Stomach (tissue), 9 donors: Measurements from ENCODE around the gene SLC38A1. TPM values are rescaled to one million over a fixed set of nuclear protein-coding genes. Genes with fewer than 3 reads are reported as not detected.

ENCODE experiments used
- DNase-seq, 2 donors: peaks; one replicate each; pipeline versions ENCODE4 v3.0.0 to v3.0.0-alpha.2; 2013 to 2019
- H3K27ac ChIP-seq, 5 donors: fragments of 200-600 bp in 4 of 5; sonication (generic) in 4 of 5; one replicate each; pipeline ENCODE4 v1.5.1; 2013 to 2019; ENCODE audit warnings: mild to moderate bottlenecking in 1 of 5, moderate library complexity in 1 of 5
- H3K27me3 ChIP-seq, 3 donors: fragments of 200-600 bp; sonication (generic); one replicate each; pipeline ENCODE4 v1.5.1; 2017 to 2019; ENCODE audit warnings: mixed run types in 1 of 3
- H3K36me3 ChIP-seq, 4 donors: fragments of 200-600 bp; sonication (generic); 1 replicate in 3 of 4; 2 replicates in 1 of 4; pipeline ENCODE4 v1.5.1; 2016 to 2019
- H3K4me1 ChIP-seq, 4 donors: fragments of 200-600 bp; sonication (generic); one replicate each; pipeline ENCODE4 v1.5.1; 2016 to 2019
- H3K4me3 ChIP-seq, 4 donors: fragments of 200-600 bp; sonication (generic) in 3 of 4; one replicate each; pipeline ENCODE4 v1.5.1; 2016 to 2019; ENCODE audit warnings: mild to moderate bottlenecking in 1 of 4
- H3K9me3 ChIP-seq, 4 donors: fragments of 200-600 bp; sonication (generic); one replicate each; pipeline ENCODE4 v1.5.1; 2016 to 2019
- CTCF ChIP-seq, 7 experiments: fragments of 450-650 bp in 4 of 7; fragments of 200-600 bp in 3 of 7; sonication (generic) in 3 of 7; IDR thresholded peaks; one replicate each; pipeline ENCODE4 v1.5.1; 2016 to 2019; ENCODE audit warnings: antibody characterized with exemption in 7 of 7, control low read depth in 2 of 7, mild to moderate bottlenecking in 1 of 7
- EP300 ChIP-seq: sonication (generic); formaldehyde crosslinking; IDR thresholded peaks from one replicate; pipeline ENCODE4 v1.6.1; 2017; ENCODE audit warnings: antibody characterized with exemption
- POLR2A ChIP-seq, 4 donors: fragments of 450-650 bp; IDR thresholded peaks; one replicate each; pipeline ENCODE4 v1.6.1; 2016; ENCODE audit warnings: antibody characterized with exemption in 4 of 4, control low read depth in 2 of 4, mild to moderate bottlenecking in 1 of 4, moderate library complexity in 1 of 4
- POLR2AphosphoS5 ChIP-seq, 3 donors: sonication (generic); formaldehyde crosslinking; IDR thresholded peaks; one replicate each; pipeline ENCODE4 v1.6.1; 2016; ENCODE audit warnings: antibody characterized with exemption in 3 of 3
- WGBS, 5 donors: extraction: QIAGEN DNeasy Blood & Tissue Kit in 3 of 5; methylation state at CpG; one replicate each; pipeline versions ENCODE4 v1.1.5 to v1.1.7; 2013 to 2018; 5-methylcytosine and 5-hydroxymethylcytosine counted together
- intact Hi-C: fragments of 100-400 bp; cut with DNase I; formaldehyde crosslinking; loops from one replicate; pipeline ENCODE4 v1.15.1; 2023; ENCODE audit warnings: low total_unique reads
- polyA plus RNA-seq, 3 donors: library from polyadenylated mRNA; stranded (reverse); fragments of 200-250 nt; gene quantifications; one replicate each; pipeline ENCODE4 v1.2.3, GENCODE V29; 2013
- total RNA-seq, 5 donors: library from RNA; depleted of rRNA; stranded (reverse); fragments of >200 nt; gene quantifications; one replicate each; pipeline versions ENCODE4 v1.1.0 to v1.2.3, GENCODE V29; 2014 to 2016
- donor health status: healthy with polysubstance abuse.
- donor health status: Bipolar disorder and iron deficiency.
- donor health status: healthy.

Gene SLC38A1
- total and polyA plus RNA-seq, 8 donors, result 3.2 to 164 (median 51.6) TPM

- Histone ChIP-seq H3K4me1 (peaks cover 0 to 15% (median 3%) of the 10 kb centered on the region in 4 donors), H3K4me3 (no peak overlapping the region), H3K27me3 (no peaks in the 10 kb centered on the region), H3K9me3 (no peaks in the 10 kb centered on the region), H3K36me3 (peaks cover 0 to 23% (median 13%) of the 10 kb centered on the region in 4 donors), H3K27ac (no peak overlapping the region)
- no peak for DNase-seq
- TF ChIP-seq EP300 (no peak), POLR2AphosphoS5 (IDR thresholded peaks at IDR 0.05) (no peak), CTCF (IDR thresholded peaks at IDR 0.05) (no peak), POLR2A (IDR thresholded peaks at IDR 0.05) (no peak)
- WGBS, 5 donors, result 89 to 95% (median 91%) methylated on average over 1 of the region's 1 CpG
- intact Hi-C loops, result no loop called here
Measured at GRCh38 chr12:46238821-46239220, 30.0 kb downstream of the SLC38A1 start.

GRCh38 chr12:46237371-46238045 lies 31.3 kb downstream of the SLC38A1 start:
- H3K4me1 ChIP-seq, result peaks cover 0 to 26% (median 10%) of the 10 kb centered on the region in 4 donors
- no peak overlapping the region for H3K4me3 ChIP-seq
- no peak for TF ChIP-seq CTCF (IDR thresholded peaks at IDR 0.05)
- no peak for TF ChIP-seq POLR2AphosphoS5 (IDR thresholded peaks at IDR 0.05)
- no peak for TF ChIP-seq EP300
- no peak for TF ChIP-seq POLR2A (IDR thresholded peaks at IDR 0.05)
- no peak for DNase-seq
- intact Hi-C loops, result no loop called here
- H3K27me3 ChIP-seq, result no peaks in the 10 kb centered on the region
- no peak overlapping the region for H3K27ac ChIP-seq
- no peaks in the 10 kb centered on the region for H3K9me3 ChIP-seq
- H3K36me3 ChIP-seq, result peaks cover 0 to 23% (median 13%) of the 10 kb centered on the region in 4 donors
- WGBS, 5 donors, result 81 to 96% (median 90%) methylated on average over 3 of the region's 3 CpGs

DNA sequence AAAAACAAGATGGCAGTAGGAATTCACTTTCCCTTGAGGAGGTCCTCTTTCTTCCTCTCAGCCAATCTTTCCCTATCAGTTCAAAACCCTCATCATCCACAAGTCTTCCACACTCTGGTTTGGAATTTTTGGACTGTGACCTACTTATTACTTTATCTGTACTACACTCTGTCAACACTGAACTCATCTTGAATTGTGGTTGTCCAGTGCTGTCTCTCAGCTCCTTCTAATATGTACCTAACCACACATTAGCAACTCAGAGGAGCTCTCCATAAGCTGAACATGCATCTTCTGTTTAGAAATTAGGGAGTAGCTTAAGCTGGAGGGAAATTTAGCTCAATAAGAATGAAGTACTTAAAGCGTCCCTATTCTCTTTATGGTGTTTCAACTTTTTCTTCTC lies 34.8 kb downstream of the SLC38A1 start:
- Histone ChIP-seq H3K27ac (no peak overlapping the region), H3K4me1 (peaks cover 0 to 31% (median 11%) of the 10 kb centered on the region in 4 donors), H3K27me3 (no peaks in the 10 kb centered on the region), H3K4me3 (no peak overlapping the region), H3K9me3 (no peaks in the 10 kb centered on the region), H3K36me3 (peaks cover 0 to 11% (median 0%) of the 10 kb centered on the region in 4 donors)
- no peak for TF ChIP-seq EP300
- no peak for TF ChIP-seq CTCF (IDR thresholded peaks at IDR 0.05)
- TF ChIP-seq POLR2A (IDR thresholded peaks at IDR 0.05), result no peak
- TF ChIP-seq POLR2AphosphoS5 (IDR thresholded peaks at IDR 0.05), result no peak
- no peak for DNase-seq
- 85 to 100% (median 95%) methylated on average over 1 of the region's 1 CpG for WGBS, 5 donors
- intact Hi-C loops, result no loop called here

GRCh38 chr12:46233423-46233822 lies 35.4 kb downstream of the SLC38A1 start:
- intact Hi-C loops, result no loop called here
- Histone ChIP-seq H3K4me3 (no peak overlapping the region), H3K27ac (no peak overlapping the region), H3K4me1 (peaks cover 0 to 33% (median 12%) of the 10 kb centered on the region in 4 donors), H3K27me3 (no peaks in the 10 kb centered on the region), H3K36me3 (peaks cover 0 to 8% (median 0%) of the 10 kb centered on the region in 4 donors), H3K9me3 (no peaks in the 10 kb centered on the region)
- WGBS, 5 donors, result 35 to 55% (median 38%) methylated on average over 2 of the region's 2 CpGs
- TF ChIP-seq EP300, result no peak
- TF ChIP-seq POLR2AphosphoS5 (IDR thresholded peaks at IDR 0.05), result no peak
- no peak for TF ChIP-seq CTCF (IDR thresholded peaks at IDR 0.05)
- TF ChIP-seq POLR2A (IDR thresholded peaks at IDR 0.05), result no peak
- peak in 1 of 2 donors; percentile 63 for DNase-seq
